Memory B cell (primary cell): ENCODE results near the gene HP1BP3.

ENCODE experiments used
- ATAC-seq: fragments of 150-1000 bp; cut with Tn5 transposase; 2 replicates; pipeline ENCODE4 v1.10.0; 2021; ENCODE audit warnings: low read depth, mild to moderate bottlenecking, moderate library complexity
- DNase-seq, 2 donors: peaks; one replicate each; pipeline ENCODE4 v3.0.0; 2022; ENCODE audit warnings: low spot score in 2 of 2
- H3K27ac Mint-ChIP-seq: one replicate; pipeline ENCODE4 v1.8.0; 2022; ENCODE audit warnings: mild to moderate bottlenecking, moderate library complexity, mixed read lengths
- H3K27me3 Mint-ChIP-seq: one replicate; pipeline ENCODE4 v1.8.0; 2022; ENCODE audit warnings: mixed read lengths
- H3K36me3 Mint-ChIP-seq: one replicate; pipeline ENCODE4 v1.8.0; 2022; ENCODE audit warnings: mild to moderate bottlenecking, mixed read lengths
- H3K4me1 Mint-ChIP-seq: one replicate; pipeline ENCODE4 v1.8.0; 2022; ENCODE audit warnings: mixed read lengths
- H3K4me3 Mint-ChIP-seq: one replicate; pipeline ENCODE4 v1.8.0; 2022; ENCODE audit warnings: mild to moderate bottlenecking, moderate library complexity, mixed read lengths
- H3K9me3 Mint-ChIP-seq: one replicate; pipeline ENCODE4 v1.8.0; 2022; ENCODE audit warnings: mixed read lengths

The HP1BP3 gene

DNA sequence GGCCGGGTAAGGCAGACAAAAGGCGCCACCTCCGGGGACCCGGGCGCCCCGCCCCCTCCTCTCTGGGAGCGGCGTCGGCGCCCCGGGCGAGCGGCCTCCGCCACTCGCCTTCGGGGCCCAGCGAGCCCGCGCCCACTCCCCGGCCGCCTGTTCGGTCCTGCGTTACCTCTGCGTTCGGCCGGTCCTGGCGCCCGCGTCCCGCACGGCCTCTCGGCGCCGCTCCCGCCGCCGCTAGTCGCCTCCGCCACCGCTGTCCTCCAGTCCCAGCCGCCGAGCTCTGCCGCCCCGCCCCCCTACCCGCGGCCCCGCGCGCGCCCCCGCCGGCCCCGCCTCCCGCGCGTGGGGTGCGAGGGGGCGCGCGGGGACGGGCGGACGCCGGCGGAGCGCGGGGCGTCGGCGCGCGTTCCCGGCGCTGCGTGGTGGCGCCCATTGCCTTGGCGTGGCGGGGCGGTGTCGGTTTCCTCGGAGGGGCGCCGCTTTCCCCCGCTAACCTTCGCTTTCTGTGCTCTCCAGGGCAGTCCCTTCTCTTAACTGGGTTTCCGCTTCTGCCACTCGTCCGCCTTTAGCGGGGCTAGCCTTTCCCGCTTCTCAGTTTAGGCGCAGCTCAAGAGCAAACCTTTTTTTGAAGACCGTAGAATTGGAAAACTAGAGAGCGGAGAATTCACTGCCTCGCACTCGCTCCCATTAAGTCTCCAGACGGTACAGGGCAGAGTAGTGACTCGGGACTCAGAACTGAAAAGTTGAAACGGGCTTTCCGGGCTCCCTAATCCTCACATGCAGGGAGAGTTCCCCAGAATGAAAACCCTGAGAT, at the start of gene HP1BP3:
Gene HP1BP3, minus strand, starts transcription at position 279 of the 811 bp plus-strand sequence. CDS start 6,867 bp downstream, outside the sequence.
- ATAC-seq: peak; percentile 66
- Mint-ChIP-seq H3K27ac (peak within 1 kb of the TSS; percentile 97), H3K9me3 (no peaks in the 10 kb centered on the region), H3K4me3 (peak within 1 kb of the TSS; percentile 100), H3K4me1 (peaks cover 22% of the 10 kb centered on the region), H3K27me3 (no peaks in the 10 kb centered on the region), H3K36me3 (no peaks in the 10 kb centered on the region)
- DNase-seq: peak; percentile 89 to 94

GRCh38 chr1:20836230-20836629, 49.1 kb upstream of the HP1BP3 start:
- H3K4me3 Mint-ChIP-seq: no peak overlapping the region
- no peak overlapping the region for H3K27ac Mint-ChIP-seq
- H3K36me3 Mint-ChIP-seq: peaks cover 19% of the 10 kb centered on the region
- ATAC-seq (no peak), DNase-seq (no peak)
- no peaks in the 10 kb centered on the region for H3K4me1 Mint-ChIP-seq
- no peaks in the 10 kb centered on the region for H3K9me3 Mint-ChIP-seq
- no peaks in the 10 kb centered on the region for H3K27me3 Mint-ChIP-seq

GRCh38 chr1:20834780-20835179, 47.7 kb upstream of the HP1BP3 start:
- DNase-seq (no peak), ATAC-seq (no peak)
- Mint-ChIP-seq H3K4me3 (no peak overlapping the region), H3K36me3 (peaks cover 14% of the 10 kb centered on the region), H3K27ac (no peak overlapping the region), H3K27me3 (no peaks in the 10 kb centered on the region), H3K4me1 (no peaks in the 10 kb centered on the region), H3K9me3 (no peaks in the 10 kb centered on the region)

DNA sequence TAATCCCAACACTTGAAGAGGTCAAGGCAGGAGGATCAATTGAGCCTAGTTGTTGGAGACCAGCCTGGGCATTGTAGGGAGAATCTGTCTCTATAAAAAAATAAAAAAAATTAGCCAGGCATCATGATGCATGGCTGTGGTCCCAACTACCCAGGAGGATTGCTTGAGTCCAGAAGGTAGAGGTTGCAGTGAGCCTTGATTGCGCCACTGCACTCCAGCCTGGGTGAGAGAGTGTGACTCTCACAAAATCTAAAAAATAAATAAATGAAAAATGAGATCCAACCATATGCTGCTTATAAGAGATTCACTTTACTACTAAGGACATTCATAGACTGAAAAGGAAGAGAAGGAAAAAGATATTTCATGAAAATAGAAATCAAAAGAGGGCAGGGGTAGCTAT, 47.1 kb upstream of the HP1BP3 start:
- H3K27ac Mint-ChIP-seq: no peak overlapping the region
- H3K4me1 Mint-ChIP-seq: no peaks in the 10 kb centered on the region
- no peak overlapping the region for H3K4me3 Mint-ChIP-seq
- H3K9me3 Mint-ChIP-seq: no peaks in the 10 kb centered on the region
- no peak for ATAC-seq
- DNase-seq: no peak
- H3K36me3 Mint-ChIP-seq: peaks cover 16% of the 10 kb centered on the region
- no peaks in the 10 kb centered on the region for H3K27me3 Mint-ChIP-seq

DNA sequence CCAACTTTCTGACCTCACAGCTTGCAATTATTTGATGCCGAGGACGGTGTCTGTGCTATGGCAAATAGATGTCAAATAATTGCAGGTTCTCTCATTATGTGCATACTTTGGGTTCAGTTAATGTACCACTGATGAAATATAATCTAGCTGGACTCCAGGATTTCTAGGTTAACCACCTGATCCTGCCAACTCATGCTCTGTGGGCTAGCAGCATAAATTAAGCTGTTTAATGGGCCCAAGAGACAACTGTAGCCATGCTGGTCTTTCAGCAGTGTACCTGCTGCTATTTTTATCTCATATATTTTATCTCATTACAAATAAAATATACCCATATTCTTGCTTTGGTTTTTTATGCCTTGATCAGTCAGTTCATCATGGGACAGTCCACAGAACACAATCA, 43.3 kb upstream of the HP1BP3 start:
- H3K27ac Mint-ChIP-seq: no peak overlapping the region
- DNase-seq (no peak), ATAC-seq (no peak)
- no peaks in the 10 kb centered on the region for H3K9me3 Mint-ChIP-seq
- no peaks in the 10 kb centered on the region for H3K27me3 Mint-ChIP-seq
- H3K4me3 Mint-ChIP-seq: no peak overlapping the region
- no peaks in the 10 kb centered on the region for H3K4me1 Mint-ChIP-seq
- H3K36me3 Mint-ChIP-seq: peaks cover 25% of the 10 kb centered on the region

- no peaks in the 10 kb centered on the region for H3K4me1 Mint-ChIP-seq
- H3K9me3 Mint-ChIP-seq: no peaks in the 10 kb centered on the region
- no peak overlapping the region for H3K27ac Mint-ChIP-seq
- ATAC-seq (no peak), DNase-seq (no peak)
- H3K4me3 Mint-ChIP-seq: no peak overlapping the region
- peaks cover 22% of the 10 kb centered on the region for H3K36me3 Mint-ChIP-seq
- H3K27me3 Mint-ChIP-seq: no peaks in the 10 kb centered on the region
Measured at GRCh38 chr1:20829946-20830345, 42.8 kb upstream of the HP1BP3 start.

GRCh38 chr1:20829531-20829930, 42.4 kb upstream of the HP1BP3 start:
- Mint-ChIP-seq H3K4me1 (no peaks in the 10 kb centered on the region), H3K4me3 (no peak overlapping the region), H3K9me3 (no peaks in the 10 kb centered on the region), H3K27me3 (no peaks in the 10 kb centered on the region), H3K36me3 (peaks cover 18% of the 10 kb centered on the region), H3K27ac (no peak overlapping the region)
- ATAC-seq (no peak), DNase-seq (no peak)

DNA sequence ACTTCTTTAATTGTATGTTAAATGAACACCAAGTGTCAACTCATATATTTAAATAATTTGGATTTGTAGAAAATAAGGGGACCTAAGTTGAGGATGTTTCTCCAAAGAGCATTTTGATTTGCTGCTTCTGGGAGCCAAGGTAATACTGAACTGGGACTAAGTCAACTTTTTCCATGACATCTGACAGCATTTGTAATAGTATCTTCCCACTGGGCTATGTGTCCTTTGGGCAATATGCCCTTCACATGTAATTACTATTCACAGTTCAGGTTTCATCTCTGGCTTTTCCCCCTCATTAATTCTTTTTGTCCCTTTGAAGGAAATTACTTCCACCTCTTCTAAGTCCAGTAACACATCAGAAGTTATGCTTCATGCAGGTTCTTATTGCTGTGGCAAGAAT, 36.7 kb upstream of the HP1BP3 start:
- Mint-ChIP-seq H3K9me3 (no peaks in the 10 kb centered on the region), H3K4me3 (no peak overlapping the region), H3K4me1 (no peaks in the 10 kb centered on the region), H3K27ac (no peak overlapping the region), H3K36me3 (peaks cover 34% of the 10 kb centered on the region), H3K27me3 (no peaks in the 10 kb centered on the region)
- no peak for ATAC-seq
- DNase-seq: no peak

DNA sequence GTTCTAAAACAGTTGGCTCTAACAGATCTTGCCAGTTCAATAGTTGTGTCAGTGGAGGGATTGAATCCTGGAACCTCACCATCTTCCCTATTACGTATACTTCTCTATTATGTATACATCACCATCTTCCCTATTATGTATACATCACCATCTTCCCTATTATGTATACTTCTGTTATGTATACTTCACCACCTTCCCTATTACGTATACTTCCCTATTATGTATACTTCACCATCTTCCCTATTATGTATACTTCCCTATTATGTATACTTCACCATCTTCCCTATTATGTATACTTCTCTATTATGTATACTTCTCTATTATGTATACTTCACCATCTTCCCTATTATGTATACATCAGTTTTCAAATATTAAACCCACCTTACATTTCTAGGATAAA, 34.4 kb upstream of the HP1BP3 start:
- Mint-ChIP-seq H3K36me3 (peaks cover 28% of the 10 kb centered on the region), H3K9me3 (no peaks in the 10 kb centered on the region), H3K27ac (no peak overlapping the region)

DNA sequence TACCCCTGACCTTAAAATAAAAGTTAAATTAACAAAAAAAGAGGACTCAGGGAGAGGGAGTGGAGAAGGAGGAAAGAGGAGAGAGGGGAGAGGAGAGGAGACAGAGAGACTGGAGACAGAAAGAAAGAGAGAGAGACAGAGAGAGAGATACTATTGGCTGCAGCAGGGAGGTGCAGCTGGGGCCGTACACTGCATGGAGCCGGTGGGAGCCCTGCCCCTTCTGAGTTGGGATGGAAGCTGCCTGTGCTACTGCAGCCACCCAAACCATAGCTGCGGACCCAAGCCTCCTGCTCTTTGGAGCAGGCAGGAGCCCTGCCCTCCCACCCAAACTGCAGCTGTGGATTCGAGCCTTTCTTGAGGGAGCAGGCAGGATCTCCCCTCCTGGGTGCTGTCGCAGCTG, 32.7 kb upstream of the HP1BP3 start:
- ATAC-seq: no peak
- Mint-ChIP-seq H3K9me3 (no peaks in the 10 kb centered on the region), H3K36me3 (peaks cover 27% of the 10 kb centered on the region), H3K27me3 (no peaks in the 10 kb centered on the region), H3K27ac (no peak overlapping the region), H3K4me3 (no peak overlapping the region), H3K4me1 (no peaks in the 10 kb centered on the region)
- no peak for DNase-seq

More for the DNA sequence above, 34.4 kb upstream of the HP1BP3 start:
- no peaks in the 10 kb centered on the region for H3K4me1 Mint-ChIP-seq
- no peaks in the 10 kb centered on the region for H3K27me3 Mint-ChIP-seq
- no peak overlapping the region for H3K4me3 Mint-ChIP-seq
- no peak for ATAC-seq
- DNase-seq: no peak

- H3K4me3 Mint-ChIP-seq: no peak overlapping the region
Measured at GRCh38 chr1:20814534-20814871, 27.4 kb upstream of the HP1BP3 start.

GRCh38 chr1:20811916-20812315, 24.8 kb upstream of the HP1BP3 start:
- Mint-ChIP-seq H3K27me3 (no peaks in the 10 kb centered on the region), H3K4me3 (no peak overlapping the region), H3K9me3 (no peaks in the 10 kb centered on the region), H3K4me1 (no peaks in the 10 kb centered on the region), H3K27ac (no peak overlapping the region), H3K36me3 (peaks cover 4% of the 10 kb centered on the region)
- ATAC-seq (no peak), DNase-seq (no peak)

More at GRCh38 chr1:20814534-20814871, 27.4 kb upstream of the HP1BP3 start:
- H3K36me3 Mint-ChIP-seq: peaks cover 1% of the 10 kb centered on the region
- H3K9me3 Mint-ChIP-seq: no peaks in the 10 kb centered on the region
- no peaks in the 10 kb centered on the region for H3K4me1 Mint-ChIP-seq
- no peaks in the 10 kb centered on the region for H3K27me3 Mint-ChIP-seq
- DNase-seq: no peak
- H3K27ac Mint-ChIP-seq: no peak overlapping the region
- no peak for ATAC-seq

DNA sequence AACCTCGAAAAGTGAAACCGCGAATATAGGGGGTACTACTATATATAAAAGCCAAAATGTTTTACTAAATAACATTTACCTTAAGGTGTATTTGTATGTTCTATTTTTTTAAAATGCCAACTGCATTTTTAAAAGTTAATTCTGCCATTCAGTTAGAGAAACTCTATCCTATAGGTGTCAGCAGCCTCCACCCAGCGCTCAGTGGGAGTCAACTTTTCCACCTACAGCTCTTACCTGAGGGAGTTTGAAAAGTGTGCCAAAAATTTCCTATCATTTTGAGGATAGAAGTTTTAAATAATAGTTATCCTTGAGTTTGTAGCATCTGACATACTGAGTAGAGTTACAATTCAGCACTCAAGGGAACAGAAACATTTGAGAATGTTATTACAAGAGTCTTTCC, 6.1 kb upstream of the HP1BP3 start:
- DNase-seq: no peak
- ATAC-seq: no peak
- no peaks in the 10 kb centered on the region for H3K36me3 Mint-ChIP-seq
- H3K27ac Mint-ChIP-seq: no peak overlapping the region
- peaks cover under 1% of the 10 kb centered on the region for H3K4me1 Mint-ChIP-seq
- no peaks in the 10 kb centered on the region for H3K9me3 Mint-ChIP-seq
- no peak overlapping the region for H3K4me3 Mint-ChIP-seq
- no peaks in the 10 kb centered on the region for H3K27me3 Mint-ChIP-seq

DNA sequence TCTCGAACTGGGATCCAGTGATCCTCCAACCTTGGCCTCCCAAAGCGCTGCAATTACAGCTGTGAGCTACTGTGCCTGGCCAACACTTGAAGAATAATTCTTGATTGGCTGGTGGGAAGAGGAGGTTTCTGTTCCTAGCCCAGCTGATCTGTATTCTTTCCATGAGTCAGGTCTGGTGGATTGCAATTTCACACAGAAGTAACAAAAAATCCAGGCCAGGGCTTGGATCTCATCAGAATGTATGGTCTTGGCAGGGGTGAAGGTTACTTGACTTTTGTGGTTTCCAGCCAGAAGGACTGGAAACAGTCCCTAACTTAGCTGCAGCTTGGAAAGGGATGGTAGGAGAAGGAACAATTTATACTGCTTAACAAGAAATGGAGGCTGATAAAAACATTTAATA, 5.1 kb upstream of the HP1BP3 start:
- H3K4me3 Mint-ChIP-seq: no peak overlapping the region

GRCh38 chr1:20790785-20791184, 3.7 kb upstream of the HP1BP3 start:
- Mint-ChIP-seq H3K4me3 (no peak overlapping the region), H3K27me3 (no peaks in the 10 kb centered on the region), H3K36me3 (no peaks in the 10 kb centered on the region), H3K9me3 (no peaks in the 10 kb centered on the region), H3K27ac (no peak overlapping the region), H3K4me1 (peaks cover 8% of the 10 kb centered on the region)
- DNase-seq: no peak
- no peak for ATAC-seq

More for the DNA sequence above, 5.1 kb upstream of the HP1BP3 start:
- no peaks in the 10 kb centered on the region for H3K36me3 Mint-ChIP-seq
- H3K27me3 Mint-ChIP-seq: no peaks in the 10 kb centered on the region
- H3K9me3 Mint-ChIP-seq: no peaks in the 10 kb centered on the region
- ATAC-seq (no peak), DNase-seq (no peak)
- H3K27ac Mint-ChIP-seq: no peak overlapping the region
- peaks cover 7% of the 10 kb centered on the region for H3K4me1 Mint-ChIP-seq
